ENCODE results near the gene FAM171A1. TPM values are rescaled to one million over a fixed set of nuclear protein-coding genes. Genes with fewer than 3 reads are reported as not detected.
A peak's percentile ranks its signal among the peaks of the same experiment; 100 is the strongest.
"Not testable (repeated sequence)": the region's sequence is repeated elsewhere in the genome, so short reads cannot be mapped to it uniquely, and the experiment has no call there.

The FAM171A1 gene
- 3.5 and 3.6 TPM in 2 replicates for total RNA-seq (2014; rRNA removed; shearing (Covaris generic))

GRCh38 chr10:15370856-15371701 is at the start of gene FAM171A1:
FAM171A1 (minus strand) TSS chr10:15371289; CDS start chr10:15371052, 237 bp downstream.
- peak; percentile 43 for DNase-seq (ENCODE audit: low read depth)

GRCh38 chr10:15420858-15421257 is 49.8 kb upstream of the FAM171A1 start:
- DNase-seq (ENCODE audit: low read depth): no peak

- DNase-seq (ENCODE audit: low read depth): peak; percentile 38
Observed at GRCh38 chr10:15419279-15419874, 48.3 kb upstream of the FAM171A1 start.

GRCh38 chr10:15416034-15416433 is 44.9 kb upstream of the FAM171A1 start:
- no peak for DNase-seq (ENCODE audit: low read depth)

GRCh38 chr10:15411010-15411409 is 39.9 kb upstream of the FAM171A1 start:
- no peak for DNase-seq (ENCODE audit: low read depth)

GRCh38 chr10:15409350-15409749 is 38.3 kb upstream of the FAM171A1 start:
- DNase-seq (ENCODE audit: low read depth): not testable (repeated sequence)

- no peak for DNase-seq (ENCODE audit: low read depth)
Observed at GRCh38 chr10:15408557-15408956, 37.5 kb upstream of the FAM171A1 start.

GRCh38 chr10:15405319-15405718 is 34.2 kb upstream of the FAM171A1 start:
- DNase-seq (ENCODE audit: low read depth): no peak

- DNase-seq (ENCODE audit: low read depth): no peak
Observed at GRCh38 chr10:15401382-15401781, 30.3 kb upstream of the FAM171A1 start.

GRCh38 chr10:15400461-15400860 is 29.4 kb upstream of the FAM171A1 start:
- not testable (repeated sequence) for DNase-seq (ENCODE audit: low read depth)

GRCh38 chr10:15399060-15399661 is 28.1 kb upstream of the FAM171A1 start:
- DNase-seq (ENCODE audit: low read depth): no peak

GRCh38 chr10:15395935-15396334 is 24.8 kb upstream of the FAM171A1 start:
- DNase-seq (ENCODE audit: low read depth): no peak

GRCh38 chr10:15393139-15393825 is 22.2 kb upstream of the FAM171A1 start:
- DNase-seq (ENCODE audit: low read depth): no peak

- no peak for DNase-seq (ENCODE audit: low read depth)
Observed at GRCh38 chr10:15391491-15391890, 20.4 kb upstream of the FAM171A1 start.

- not testable (repeated sequence) for DNase-seq (ENCODE audit: low read depth)
Observed at GRCh38 chr10:15388172-15388571, 17.1 kb upstream of the FAM171A1 start.

- DNase-seq (ENCODE audit: low read depth): no peak
Observed at GRCh38 chr10:15387021-15387420, 15.9 kb upstream of the FAM171A1 start.

- no peak for DNase-seq (ENCODE audit: low read depth)
Observed at GRCh38 chr10:15385552-15386455, 14.7 kb upstream of the FAM171A1 start.

- DNase-seq (ENCODE audit: low read depth): no peak
Observed at GRCh38 chr10:15381420-15381819, 10.3 kb upstream of the FAM171A1 start.

GRCh38 chr10:15379078-15379477 is 8.0 kb upstream of the FAM171A1 start:
- DNase-seq (ENCODE audit: low read depth): no peak

GRCh38 chr10:15378569-15378968 is 7.5 kb upstream of the FAM171A1 start:
- DNase-seq (ENCODE audit: low read depth): no peak

- DNase-seq (ENCODE audit: low read depth): no peak
Observed at GRCh38 chr10:15374566-15374965, 3.5 kb upstream of the FAM171A1 start.
